ENCODE measurements around the gene PPP1R13B. TPM values are rescaled to one million over a fixed set of nuclear protein-coding genes. Genes with fewer than 3 reads are reported as not detected.

PPP1R13B gene
- total RNA-seq, 1 experiment from 2014 or later: 17.8 TPM

DNA sequence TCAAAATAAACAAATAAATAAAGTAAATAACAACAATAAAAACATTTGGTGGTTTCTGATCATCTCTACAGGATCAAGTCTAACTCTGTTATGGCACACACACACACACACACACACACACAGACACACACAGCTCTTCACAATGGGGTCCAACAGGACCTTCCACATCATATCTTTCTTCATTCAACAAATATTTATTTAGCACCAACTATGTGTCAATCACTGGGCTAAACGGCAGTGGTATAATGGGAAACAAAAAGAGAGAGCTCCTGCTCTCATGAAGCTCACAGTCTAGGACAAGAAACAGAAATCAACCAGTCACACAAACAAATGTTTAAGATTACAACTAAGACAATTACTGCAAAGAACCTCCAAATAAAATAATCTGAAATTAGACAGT is 9.3 kb downstream of the PPP1R13B start (continued):
- TF ChIP-seq, protein P1, sequence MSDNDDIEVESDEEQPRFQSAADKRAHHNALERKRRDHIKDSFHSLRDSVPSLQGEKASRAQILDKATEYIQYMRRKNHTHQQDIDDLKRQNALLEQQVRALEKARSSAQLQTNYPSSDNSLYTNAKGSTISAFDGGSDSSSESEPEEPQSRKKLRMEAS (IDR thresholded peaks at IDR 0.05): no peak
- TF ChIP-seq RAD21 (IDR thresholded peaks at IDR 0.05; ENCODE audit: low read depth): no peak
- TF ChIP-seq, protein P2, sequence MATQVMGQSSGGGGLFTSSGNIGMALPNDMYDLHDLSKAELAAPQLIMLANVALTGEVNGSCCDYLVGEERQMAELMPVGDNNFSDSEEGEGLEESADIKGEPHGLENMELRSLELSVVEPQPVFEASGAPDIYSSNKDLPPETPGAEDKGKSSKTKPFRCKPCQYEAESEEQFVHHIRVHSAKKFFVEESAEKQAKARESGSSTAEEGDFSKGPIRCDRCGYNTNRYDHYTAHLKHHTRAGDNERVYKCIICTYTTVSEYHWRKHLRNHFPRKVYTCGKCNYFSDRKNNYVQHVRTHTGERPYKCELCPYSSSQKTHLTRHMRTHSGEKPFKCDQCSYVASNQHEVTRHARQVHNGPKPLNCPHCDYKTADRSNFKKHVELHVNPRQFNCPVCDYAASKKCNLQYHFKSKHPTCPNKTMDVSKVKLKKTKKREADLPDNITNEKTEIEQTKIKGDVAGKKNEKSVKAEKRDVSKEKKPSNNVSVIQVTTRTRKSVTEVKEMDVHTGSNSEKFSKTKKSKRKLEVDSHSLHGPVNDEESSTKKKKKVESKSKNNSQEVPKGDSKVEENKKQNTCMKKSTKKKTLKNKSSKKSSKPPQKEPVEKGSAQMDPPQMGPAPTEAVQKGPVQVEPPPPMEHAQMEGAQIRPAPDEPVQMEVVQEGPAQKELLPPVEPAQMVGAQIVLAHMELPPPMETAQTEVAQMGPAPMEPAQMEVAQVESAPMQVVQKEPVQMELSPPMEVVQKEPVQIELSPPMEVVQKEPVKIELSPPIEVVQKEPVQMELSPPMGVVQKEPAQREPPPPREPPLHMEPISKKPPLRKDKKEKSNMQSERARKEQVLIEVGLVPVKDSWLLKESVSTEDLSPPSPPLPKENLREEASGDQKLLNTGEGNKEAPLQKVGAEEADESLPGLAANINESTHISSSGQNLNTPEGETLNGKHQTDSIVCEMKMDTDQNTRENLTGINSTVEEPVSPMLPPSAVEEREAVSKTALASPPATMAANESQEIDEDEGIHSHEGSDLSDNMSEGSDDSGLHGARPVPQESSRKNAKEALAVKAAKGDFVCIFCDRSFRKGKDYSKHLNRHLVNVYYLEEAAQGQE (IDR thresholded peaks at IDR 0.05; ENCODE audit: low read depth): no peak
- TF ChIP-seq JUND (IDR thresholded peaks at IDR 0.05): no peak

DNA sequence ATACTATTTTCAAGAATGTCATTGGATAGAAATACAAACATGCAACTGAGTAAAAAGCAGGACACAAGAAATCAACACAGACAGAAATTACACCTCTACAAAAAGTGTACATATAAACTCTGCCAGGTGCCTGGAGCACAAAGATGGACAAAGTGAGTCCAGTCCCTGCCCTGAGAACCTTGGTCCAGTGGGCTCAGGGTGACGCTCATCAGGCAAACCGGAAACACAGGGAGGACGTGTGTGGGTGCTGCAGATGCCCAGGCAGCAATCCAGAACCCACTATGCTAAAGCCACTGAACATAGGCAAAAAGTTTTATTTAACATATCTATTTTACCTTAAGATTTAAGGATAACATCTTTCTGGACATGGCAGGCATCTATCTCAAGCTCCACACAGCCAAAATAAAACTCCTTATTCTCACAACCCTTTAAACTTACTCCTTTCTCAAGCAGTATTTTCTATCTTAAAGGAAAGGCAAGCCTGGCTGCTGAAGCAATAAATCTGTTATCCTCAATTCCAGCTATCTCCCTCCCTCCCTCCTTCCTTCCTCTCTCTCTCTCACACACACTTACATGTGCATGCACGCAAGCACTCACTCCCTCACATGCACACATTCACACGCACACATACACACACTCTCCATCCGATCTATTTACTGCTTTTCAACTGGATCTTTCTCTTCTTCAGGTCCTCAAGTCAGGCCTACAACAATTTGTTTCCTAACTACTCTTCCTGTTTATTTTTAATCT is 10.2 kb downstream of the PPP1R13B start:
- intact Hi-C loops (cut with micrococcal nuclease): no loop called here
- TF ChIP-seq TCF7L2 (IDR thresholded peaks at IDR 0.05; ENCODE audit: borderline replicate concordance, extremely low read depth, insufficient read depth, insufficient read length) (no peak), ELF1 (IDR thresholded peaks at IDR 0.05; ENCODE audit: borderline replicate concordance, low read depth) (no peak), RAD21 (IDR thresholded peaks at IDR 0.05; ENCODE audit: low read depth) (no peak), EGR1 (IDR thresholded peaks at IDR 0.05; ENCODE audit: low read depth) (no peak), EZH2 (IDR thresholded peaks at IDR 0.05) (no peak), POLR2AphosphoS5 (IDR thresholded peaks at IDR 0.05; ENCODE audit: low read depth, low read length) (no peak), FOSL1 (IDR thresholded peaks at IDR 0.05; ENCODE audit: low read depth) (no peak), CEBPB (IDR thresholded peaks at IDR 0.05; ENCODE audit: low read depth) (no peak)
- TF ChIP-seq, protein P3, sequence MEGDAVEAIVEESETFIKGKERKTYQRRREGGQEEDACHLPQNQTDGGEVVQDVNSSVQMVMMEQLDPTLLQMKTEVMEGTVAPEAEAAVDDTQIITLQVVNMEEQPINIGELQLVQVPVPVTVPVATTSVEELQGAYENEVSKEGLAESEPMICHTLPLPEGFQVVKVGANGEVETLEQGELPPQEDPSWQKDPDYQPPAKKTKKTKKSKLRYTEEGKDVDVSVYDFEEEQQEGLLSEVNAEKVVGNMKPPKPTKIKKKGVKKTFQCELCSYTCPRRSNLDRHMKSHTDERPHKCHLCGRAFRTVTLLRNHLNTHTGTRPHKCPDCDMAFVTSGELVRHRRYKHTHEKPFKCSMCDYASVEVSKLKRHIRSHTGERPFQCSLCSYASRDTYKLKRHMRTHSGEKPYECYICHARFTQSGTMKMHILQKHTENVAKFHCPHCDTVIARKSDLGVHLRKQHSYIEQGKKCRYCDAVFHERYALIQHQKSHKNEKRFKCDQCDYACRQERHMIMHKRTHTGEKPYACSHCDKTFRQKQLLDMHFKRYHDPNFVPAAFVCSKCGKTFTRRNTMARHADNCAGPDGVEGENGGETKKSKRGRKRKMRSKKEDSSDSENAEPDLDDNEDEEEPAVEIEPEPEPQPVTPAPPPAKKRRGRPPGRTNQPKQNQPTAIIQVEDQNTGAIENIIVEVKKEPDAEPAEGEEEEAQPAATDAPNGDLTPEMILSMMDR (IDR thresholded peaks at IDR 0.05 in 2 of 3, conservative IDR thresholded peaks at IDR 0.05 in 1 of 3; ENCODE audit: borderline replicate concordance in 1 of 3, insufficient read depth in 1 of 3, low read depth in 2 of 3, low read length in 2 of 3): no peak
- TF ChIP-seq, protein P1 (IDR thresholded peaks at IDR 0.05): no peak
- TF ChIP-seq, protein P4, sequence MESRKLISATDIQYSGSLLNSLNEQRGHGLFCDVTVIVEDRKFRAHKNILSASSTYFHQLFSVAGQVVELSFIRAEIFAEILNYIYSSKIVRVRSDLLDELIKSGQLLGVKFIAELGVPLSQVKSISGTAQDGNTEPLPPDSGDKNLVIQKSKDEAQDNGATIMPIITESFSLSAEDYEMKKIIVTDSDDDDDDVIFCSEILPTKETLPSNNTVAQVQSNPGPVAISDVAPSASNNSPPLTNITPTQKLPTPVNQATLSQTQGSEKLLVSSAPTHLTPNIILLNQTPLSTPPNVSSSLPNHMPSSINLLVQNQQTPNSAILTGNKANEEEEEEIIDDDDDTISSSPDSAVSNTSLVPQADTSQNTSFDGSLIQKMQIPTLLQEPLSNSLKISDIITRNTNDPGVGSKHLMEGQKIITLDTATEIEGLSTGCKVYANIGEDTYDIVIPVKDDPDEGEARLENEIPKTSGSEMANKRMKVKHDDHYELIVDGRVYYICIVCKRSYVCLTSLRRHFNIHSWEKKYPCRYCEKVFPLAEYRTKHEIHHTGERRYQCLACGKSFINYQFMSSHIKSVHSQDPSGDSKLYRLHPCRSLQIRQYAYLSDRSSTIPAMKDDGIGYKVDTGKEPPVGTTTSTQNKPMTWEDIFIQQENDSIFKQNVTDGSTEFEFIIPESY (IDR thresholded peaks at IDR 0.05; ENCODE audit: extremely low read depth, insufficient replicate concordance, low read length): no peak
- TF ChIP-seq, protein P5, sequence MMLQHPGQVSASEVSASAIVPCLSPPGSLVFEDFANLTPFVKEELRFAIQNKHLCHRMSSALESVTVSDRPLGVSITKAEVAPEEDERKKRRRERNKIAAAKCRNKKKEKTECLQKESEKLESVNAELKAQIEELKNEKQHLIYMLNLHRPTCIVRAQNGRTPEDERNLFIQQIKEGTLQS (IDR thresholded peaks at IDR 0.05): no peak
- RAD21 ChIA-PET (ENCODE audit: low non-redundant PET in 1 of 2, low total read pairs in 2 of 2, uncharacterized antibody in 2 of 2, unreplicated experiment in 2 of 2): interaction anchor here in 1 of 2 experiments (0.7 kb wide), 1 partner anchor 43 kb away, joined by 3 read pairs; no protein-coding TSS in a partner anchor

More for the DNA sequence above, 10.2 kb downstream of the PPP1R13B start:
- Histone ChIP-seq H3K4me2 (ENCODE audit: low read length) (no peak overlapping the region), H3K9me2 (ENCODE audit: insufficient read depth) (no peaks in the 10 kb centered on the region), H3K9ac (ENCODE audit: low read length) (no peak overlapping the region), H3K27ac (ENCODE audit: low read depth, low read length) (no peak overlapping the region), H3K79me2 (ENCODE audit: insufficient read depth, low read length) (peaks cover 9% of the 10 kb centered on the region), H3K4me3 (replicated peaks in 1 of 2; ENCODE audit: low read depth in 1 of 2, low read length in 2 of 2) (no peak overlapping the region), H3K4me1 (ENCODE audit: control insufficient read depth in 1 of 2, insufficient read depth in 2 of 2, low read length in 2 of 2) (peaks cover 0 to 2% of the 10 kb centered on the region in 2 experiments; a peak in 2 of 4 replicates), H3K27me3 (ENCODE audit: insufficient read depth, low read length) (no peaks in the 10 kb centered on the region), H2AFZ (ENCODE audit: low read depth, low read length, poor library complexity, severe bottlenecking) (no peak overlapping the region), H4K20me1 (ENCODE audit: insufficient read depth) (no peaks in the 10 kb centered on the region), H3K36me3 (ENCODE audit: control insufficient read depth in 1 of 2, insufficient read depth in 2 of 2, low read length in 2 of 2) (no peaks in the 10 kb centered on the region), H3K9me3 (ENCODE audit: control insufficient read depth in 1 of 2, insufficient read depth in 1 of 2, low read depth in 1 of 2, low read length in 2 of 2) (no peaks in the 10 kb centered on the region)
- no peak for DNase-seq (ENCODE audit: low read depth, low spot score)
- TSS peak; percentile 21 for BruUV-seq (replicated peaks)
- ChIA-PET CTCF (no interaction called here), POLR2A (no interaction called here)
- ATAC-seq: no peak
